Skeletal muscle tissue (tissue), 4 donors: ENCODE measurements around the gene RIMBP2. TPM values are rescaled to one million over a fixed set of nuclear protein-coding genes. Genes with fewer than 3 reads are reported as not detected.

Experiments
- H3K27ac ChIP-seq: one replicate; pipeline ENCODE4 v1.7.0; 2013; ENCODE audit warnings: mild to moderate bottlenecking, low read depth, low read length, inconsistent platforms
- H3K27me3 ChIP-seq, 3 donors: one replicate each; pipeline ENCODE4 v1.7.0; 2013; ENCODE audit warnings: low read length in 3 of 3; ENCODE audit not compliant: control insufficient read depth in 3 of 3, insufficient read depth in 3 of 3
- H3K36me3 ChIP-seq, 3 donors: one replicate each; pipeline ENCODE4 v1.7.0; 2013; ENCODE audit warnings: low read length in 3 of 3; ENCODE audit not compliant: control insufficient read depth in 3 of 3, insufficient read depth in 3 of 3
- H3K4me1 ChIP-seq, 3 donors: one replicate each; pipeline ENCODE4 v1.7.0; 2013; ENCODE audit warnings: low read length in 3 of 3, mild to moderate bottlenecking in 3 of 3; ENCODE audit not compliant: control insufficient read depth in 3 of 3, insufficient read depth in 3 of 3
- H3K4me3 ChIP-seq, 3 donors: one replicate each; pipeline ENCODE4 v1.7.0; 2013; ENCODE audit warnings: low read length in 3 of 3
- H3K9ac ChIP-seq, 3 donors: one replicate each; pipeline ENCODE4 v1.7.0; 2013; ENCODE audit warnings: low read length in 3 of 3, mild to moderate bottlenecking in 3 of 3, moderate library complexity in 2 of 3, low read depth in 1 of 3
- H3K9me3 ChIP-seq, 3 donors: one replicate each; pipeline ENCODE4 v1.7.0; 2013; ENCODE audit warnings: low read length in 3 of 3; ENCODE audit not compliant: control insufficient read depth in 3 of 3
- total RNA-seq: library from RNA; depleted of rRNA; stranded (reverse); fragments of >200 nt; gene quantifications from one replicate; pipeline ENCODE4 v1.2.3, GENCODE V29; 2014
- donor health status: Osteomylitis.

The RIMBP2 gene
- total RNA-seq, 1 donor from 2014 or later, result 2.6 TPM

GRCh38 chr12:130615861-130616345, 100.2 kb downstream of the RIMBP2 start:
- Histone ChIP-seq H3K36me3 (no peaks in the 10 kb centered on the region), H3K9ac (no peak overlapping the region), H3K27ac (no peak overlapping the region), H3K27me3 (peaks cover 0 to 2% (median 0%) of the 10 kb centered on the region in 3 donors), H3K4me3 (no peak overlapping the region), H3K9me3 (peaks cover 0 to 5% (median 0%) of the 10 kb centered on the region in 3 donors), H3K4me1 (no peaks in the 10 kb centered on the region)

- Histone ChIP-seq H3K9me3 (peaks cover 0 to 5% (median 0%) of the 10 kb centered on the region in 3 donors), H3K27me3 (peaks cover 0 to 2% (median 0%) of the 10 kb centered on the region in 3 donors), H3K36me3 (no peaks in the 10 kb centered on the region), H3K4me3 (no peak overlapping the region), H3K4me1 (no peaks in the 10 kb centered on the region), H3K27ac (no peak overlapping the region), H3K9ac (no peak overlapping the region)
Observed at GRCh38 chr12:130614530-130614905, 101.6 kb downstream of the RIMBP2 start.

GRCh38 chr12:130613831-130614529, 102.1 kb downstream of the RIMBP2 start:
- Histone ChIP-seq H3K36me3 (no peaks in the 10 kb centered on the region), H3K27me3 (peaks cover 0 to 2% (median 0%) of the 10 kb centered on the region in 3 donors), H3K4me1 (no peaks in the 10 kb centered on the region)

GRCh38 chr12:130613131-130613530, 103.0 kb downstream of the RIMBP2 start:
- H3K4me1 ChIP-seq, result no peaks in the 10 kb centered on the region
- H3K27ac ChIP-seq, result no peak overlapping the region
- H3K9me3 ChIP-seq, result peaks cover 0 to 5% (median 0%) of the 10 kb centered on the region in 3 donors
- H3K27me3 ChIP-seq, result peaks cover 0 to 2% (median 0%) of the 10 kb centered on the region in 3 donors
- no peaks in the 10 kb centered on the region for H3K36me3 ChIP-seq
- no peak overlapping the region for H3K4me3 ChIP-seq
- H3K9ac ChIP-seq, result no peak overlapping the region

More at GRCh38 chr12:130613831-130614529, 102.1 kb downstream of the RIMBP2 start:
- Histone ChIP-seq H3K9me3 (peaks cover 0 to 5% (median 0%) of the 10 kb centered on the region in 3 donors), H3K9ac (no peak overlapping the region), H3K4me3 (no peak overlapping the region), H3K27ac (no peak overlapping the region)

- H3K27me3 ChIP-seq, result peaks cover 0 to 2% (median 0%) of the 10 kb centered on the region in 3 donors
Observed at GRCh38 chr12:130611026-130611905, 104.8 kb downstream of the RIMBP2 start.

GRCh38 chr12:130609966-130610365, 106.1 kb downstream of the RIMBP2 start:
- Histone ChIP-seq H3K27ac (no peak overlapping the region), H3K9me3 (peaks cover 0 to 5% (median 0%) of the 10 kb centered on the region in 3 donors), H3K36me3 (no peaks in the 10 kb centered on the region), H3K4me1 (no peaks in the 10 kb centered on the region), H3K27me3 (peaks cover 0 to 2% (median 0%) of the 10 kb centered on the region in 3 donors), H3K9ac (no peak overlapping the region), H3K4me3 (no peak overlapping the region)

More at GRCh38 chr12:130611026-130611905, 104.8 kb downstream of the RIMBP2 start:
- Histone ChIP-seq H3K27ac (no peak overlapping the region), H3K9me3 (peaks cover 0 to 5% (median 0%) of the 10 kb centered on the region in 3 donors), H3K4me1 (no peaks in the 10 kb centered on the region), H3K4me3 (no peak overlapping the region), H3K9ac (no peak overlapping the region), H3K36me3 (no peaks in the 10 kb centered on the region)

GRCh38 chr12:130608831-130609230, 107.3 kb downstream of the RIMBP2 start:
- H3K4me3 ChIP-seq, result no peak overlapping the region
- H3K9me3 ChIP-seq, result peaks cover 0 to 3% (median 0%) of the 10 kb centered on the region in 3 donors
- no peaks in the 10 kb centered on the region for H3K4me1 ChIP-seq
- no peaks in the 10 kb centered on the region for H3K36me3 ChIP-seq
- H3K27me3 ChIP-seq, result no peaks in the 10 kb centered on the region
- no peak overlapping the region for H3K9ac ChIP-seq
- no peak overlapping the region for H3K27ac ChIP-seq

GRCh38 chr12:130608132-130608531, 108.0 kb downstream of the RIMBP2 start:
- Histone ChIP-seq H3K4me1 (no peaks in the 10 kb centered on the region), H3K9me3 (peaks cover 0 to 3% (median 0%) of the 10 kb centered on the region in 3 donors), H3K27ac (no peak overlapping the region), H3K27me3 (no peaks in the 10 kb centered on the region), H3K9ac (no peak overlapping the region), H3K4me3 (no peak overlapping the region), H3K36me3 (no peaks in the 10 kb centered on the region)

GRCh38 chr12:130606231-130606630, 109.9 kb downstream of the RIMBP2 start:
- no peaks in the 10 kb centered on the region for H3K4me1 ChIP-seq
- no peak overlapping the region for H3K4me3 ChIP-seq
- no peak overlapping the region for H3K9ac ChIP-seq
- no peak overlapping the region for H3K27ac ChIP-seq
- no peaks in the 10 kb centered on the region for H3K27me3 ChIP-seq
- no peaks in the 10 kb centered on the region for H3K36me3 ChIP-seq
- peaks cover 0 to 3% (median 0%) of the 10 kb centered on the region in 3 donors for H3K9me3 ChIP-seq
